Cardiac fibroblast (primary cell): ENCODE results near the gene HADHB.
"Not testable (repeated sequence)": the region's sequence is repeated elsewhere in the genome, so short reads cannot be mapped to it uniquely, and the experiment has no call there.

Experiments used
- DNase-seq, 2 donors: peaks; one replicate each; pipeline versions ENCODE4 v3.0.0 to v3.0.0-alpha.2; 2010; ENCODE audit warnings: low read depth in 2 of 2
- H3K4me3 ChIP-seq, 2 donors: replicated peaks in 1 of 2; 1 replicate in 1 of 2; 2 replicates in 1 of 2; pipeline ENCODE4 v1.5.1; 2011; ENCODE audit warnings: low read depth in 2 of 2, low read length in 2 of 2, mild to moderate bottlenecking in 2 of 2, moderate library complexity in 1 of 2
- CTCF ChIP-seq: IDR thresholded peaks from one replicate; pipeline ENCODE4 v1.5.1; 2011; ENCODE audit warnings: low read depth, mild to moderate bottlenecking, low read length, inconsistent platforms

The HADHB gene

GRCh38 chr2:26324903-26325302 is 80.2 kb downstream of the HADHB start:
- TF ChIP-seq CTCF = no peak
- no peak overlapping the region for H3K4me3 ChIP-seq
- DNase-seq = no peak

GRCh38 chr2:26325851-26326250 is 81.1 kb downstream of the HADHB start:
- TF ChIP-seq CTCF = no peak
- peak; percentile 27 to 66 for DNase-seq
- H3K4me3 ChIP-seq = no peak overlapping the region

- no peak for TF ChIP-seq CTCF
- DNase-seq = peak in 1 of 2 donors; percentile 44
- no peak overlapping the region for H3K4me3 ChIP-seq
These were observed 81.8 kb downstream of the HADHB start for GRCh38 chr2:26326514-26326913.

- TF ChIP-seq CTCF = no peak
- H3K4me3 ChIP-seq = no peak overlapping the region
- peak; percentile 63 to 65 for DNase-seq
These were observed 82.8 kb downstream of the HADHB start for GRCh38 chr2:26327291-26328272.

GRCh38 chr2:26329083-26329482 is 84.3 kb downstream of the HADHB start:
- DNase-seq, H3K4me3 ChIP-seq: not testable (repeated sequence)

GRCh38 chr2:26330114-26330549 is 85.4 kb downstream of the HADHB start:
- peak; percentile 93 for TF ChIP-seq CTCF
- DNase-seq = peak; percentile 85 to 86

GRCh38 chr2:26330604-26331003 is 85.9 kb downstream of the HADHB start:
- no peak for TF ChIP-seq CTCF
- no peak overlapping the region for H3K4me3 ChIP-seq
- no peak for DNase-seq

More at GRCh38 chr2:26330114-26330549, 85.4 kb downstream of the HADHB start:
- H3K4me3 ChIP-seq = no peak overlapping the region

- H3K4me3 ChIP-seq, DNase-seq: not testable (repeated sequence)
These were observed 86.6 kb downstream of the HADHB start for GRCh38 chr2:26331321-26331720.
